HCT116 (cell line): Measurements from ENCODE around the gene HERPUD2. TPM values are rescaled to one million over a fixed set of nuclear protein-coding genes. Genes with fewer than 3 reads are reported as not detected.
"Not testable (repeated sequence)": the region's sequence is repeated elsewhere in the genome, so short reads cannot be mapped to it uniquely, and the experiment has no call there.

Experiments used
- ATAC-seq: fragments of 200-7000 bp; cut with Tn5 transposase; 2 replicates; pipeline ENCODE4 v1.9.1; 2020; ENCODE audit warnings: mild to moderate bottlenecking, moderate library complexity
- BruUV-seq: library from RNA; stranded (reverse); fragments of 400-500 nt; replicated peaks from 2 replicates; lab custom pipeline; 2021; lab: Mats Ljungman, UMichigan
- CTCF ChIA-PET: fragments of 300-600 bp; sonication (Branson Sonifier 250); formaldehyde crosslinking; loops from one replicate; lab custom pipeline; 2021; ENCODE audit warnings: antibody characterized with exemption; lab: Charles Lee
- POLR2A ChIA-PET: fragments of 300-600, 350-600 bp; sonication (Branson Sonifier 250); formaldehyde crosslinking; loops from one replicate; lab custom pipeline; 2021; ENCODE audit warnings: antibody characterized with exemption; lab: Charles Lee
- RAD21 ChIA-PET, 2 experiments: fragments of 300-600 bp; sonication (Branson Sonifier 250); formaldehyde crosslinking; loops; one replicate each; lab custom pipeline; 2023; ENCODE audit warnings: low total read pairs in 2 of 2; ENCODE audit not compliant: uncharacterized antibody in 2 of 2, unreplicated experiment in 2 of 2, low non-redundant PET in 1 of 2; lab: Charles Lee
- DNase-seq: peaks from one replicate; pipeline ENCODE4 v3.0.0-alpha.2; 2010; ENCODE audit warnings: low read depth, low spot score
- H2AFZ ChIP-seq: fragments of 200-600 bp; shearing (Covaris generic), sonication (generic); 2 replicates; pipeline ENCODE4 v1.6.1; 2017; ENCODE audit warnings: low read depth, mixed run types, mixed read lengths, antibody characterized with exemption, low read length; ENCODE audit not compliant: poor library complexity, severe bottlenecking
- H3K27ac ChIP-seq: 2 replicates; pipeline ENCODE4 v1.5.1; 2012; ENCODE audit warnings: low read depth, low read length
- H3K27me3 ChIP-seq: fragments of 200-600 bp; sonication (generic); 2 replicates; pipeline ENCODE4 v1.6.1; 2016; ENCODE audit warnings: mixed run types, low read length, mixed read lengths; ENCODE audit not compliant: insufficient read depth
- H3K36me3 ChIP-seq, 2 experiments: fragments of 200-500 bp in 1 of 2; fragments of 200-600 bp in 1 of 2; sonication (Bioruptor generic) in 1 of 2; sonication (generic) in 1 of 2; 2 replicates each; pipeline versions ENCODE4 v1.5.1 to v1.6.1; 2014 to 2016; ENCODE audit warnings: low read length in 2 of 2, inconsistent platforms in 1 of 2, mixed read lengths in 1 of 2, mixed run types in 1 of 2; ENCODE audit not compliant: insufficient read depth in 2 of 2, control insufficient read depth in 1 of 2
- H3K4me1 ChIP-seq, 2 experiments: fragments of 200-600 bp in 1 of 2; sonication (generic) in 1 of 2; 2 replicates each; pipeline versions ENCODE4 v1.5.1 to v1.6.1; 2012 to 2017; ENCODE audit warnings: low read length in 2 of 2, inconsistent platforms in 1 of 2, mild to moderate bottlenecking in 1 of 2, mixed read lengths in 1 of 2, mixed run types in 1 of 2, moderate library complexity in 1 of 2; ENCODE audit not compliant: insufficient read depth in 2 of 2, control insufficient read depth in 1 of 2
- H3K4me2 ChIP-seq: fragments of 200-600 bp; sonication (generic); 2 replicates; pipeline ENCODE4 v1.6.1; 2017; ENCODE audit warnings: mixed run types, low read length, mixed read lengths
- H3K4me3 ChIP-seq, 2 experiments: fragments of 200-600 bp in 1 of 2; sonication (generic) in 1 of 2; replicated peaks in 1 of 2; 2 replicates each; pipeline ENCODE4 v1.5.1; 2011 to 2016; ENCODE audit warnings: low read length in 2 of 2, control low read depth in 1 of 2, low read depth in 1 of 2, mild to moderate bottlenecking in 1 of 2, mixed read lengths in 1 of 2, mixed run types in 1 of 2
- H3K79me2 ChIP-seq: fragments of 200-600 bp; sonication (generic); 2 replicates; pipeline ENCODE4 v1.6.1; 2017; ENCODE audit warnings: mild to moderate bottlenecking, mixed run types, low read length, moderate library complexity, mixed read lengths; ENCODE audit not compliant: insufficient read depth
- H3K9ac ChIP-seq: fragments of 200-600 bp; sonication (generic); 2 replicates; pipeline ENCODE4 v1.6.1; 2016; ENCODE audit warnings: low read length, mixed read lengths
- H3K9me2 ChIP-seq: fragments of 200-600 bp; sonication (generic), shearing (Covaris generic); 2 replicates; pipeline ENCODE4 v1.6.1; 2017; ENCODE audit warnings: mixed run types, mild to moderate bottlenecking, moderate library complexity; ENCODE audit not compliant: insufficient read depth
- H3K9me3 ChIP-seq, 2 experiments: fragments of 200-500 bp in 1 of 2; fragments of 200-600 bp in 1 of 2; sonication (Bioruptor generic) in 1 of 2; sonication (generic) in 1 of 2; 2 replicates each; pipeline ENCODE4 v1.6.1; 2014 to 2017; ENCODE audit warnings: low read length in 2 of 2, mixed read lengths in 2 of 2, inconsistent platforms in 1 of 2, low read depth in 1 of 2, mild to moderate bottlenecking in 1 of 2, mixed run types in 1 of 2, moderate library complexity in 1 of 2; ENCODE audit not compliant: control insufficient read depth in 1 of 2, insufficient read depth in 1 of 2
- H4K20me1 ChIP-seq: fragments of 200-600 bp; sonication (generic), shearing (Covaris generic); 2 replicates; pipeline ENCODE4 v1.6.1; 2017; ENCODE audit warnings: mixed run types, mild to moderate bottlenecking, moderate library complexity; ENCODE audit not compliant: insufficient read depth
- ATF3 ChIP-seq: IDR thresholded peaks from 2 replicates; pipeline ENCODE4 v1.6.1; 2012
- CBX3 ChIP-seq: IDR thresholded peaks from 2 replicates; pipeline ENCODE4 v1.6.1; 2012; ENCODE audit warnings: low read depth
- CEBPB ChIP-seq: IDR thresholded peaks from 2 replicates; pipeline ENCODE4 v1.6.1; 2012; ENCODE audit warnings: low read depth
- JUND ChIP-seq: IDR thresholded peaks from 2 replicates; pipeline ENCODE4 v1.6.1; 2012
- MAX ChIP-seq: IDR thresholded peaks from 2 replicates; pipeline ENCODE4 v1.6.1; 2012
- POLR2A ChIP-seq: IDR thresholded peaks from 2 replicates; pipeline ENCODE4 v1.7.0; 2011; ENCODE audit warnings: borderline replicate concordance; ENCODE audit not compliant: insufficient read depth, insufficient read length; ENCODE audit errors: extremely low read depth
- RAD21 ChIP-seq: IDR thresholded peaks from 2 replicates; pipeline ENCODE4 v1.6.1; 2012; ENCODE audit warnings: low read depth, mild to moderate bottlenecking
- REST ChIP-seq: IDR thresholded peaks from 2 replicates; pipeline ENCODE4 v1.6.1; 2012; ENCODE audit warnings: low read depth
- TCF7L2 ChIP-seq: IDR thresholded peaks from 2 replicates; pipeline ENCODE4 v1.7.0; 2011; ENCODE audit warnings: borderline replicate concordance, inconsistent platforms; ENCODE audit not compliant: insufficient read depth, insufficient read length; ENCODE audit errors: extremely low read depth
- YY1 ChIP-seq: IDR thresholded peaks from 2 replicates; pipeline ENCODE4 v1.6.1; 2011; ENCODE audit warnings: low read length, low read depth, moderate library complexity, mild to moderate bottlenecking; ENCODE audit not compliant: insufficient replicate concordance; ENCODE audit errors: extremely low read depth
- ZFX ChIP-seq: fragments of 450-650 bp; IDR thresholded peaks from 2 replicates; pipeline ENCODE4 v1.6.1; 2017
- intact Hi-C: fragments of 100-400 bp; cut with micrococcal nuclease; formaldehyde crosslinking; loops from 2 replicates; pipeline ENCODE4 v1.10.0; 2022
- total RNA-seq: library from RNA; stranded (reverse); gene quantifications from one replicate; pipeline ENCODE4 v1.2.1, GENCODE V29; 2021; ENCODE audit not compliant: unreplicated experiment

Gene HERPUD2
- total RNA-seq, 1 experiment from 2014 or later = 20.5 TPM

GRCh38 chr7:35584990-35585389, 109.9 kb downstream of the HERPUD2 start:
- intact Hi-C loops = no loop called here
- Histone ChIP-seq H3K79me2 (no peaks in the 10 kb centered on the region), H3K27ac (no peak overlapping the region), H3K9me2 (no peaks in the 10 kb centered on the region), H4K20me1 (no peaks in the 10 kb centered on the region), H3K36me3 (no peaks in the 10 kb centered on the region), H3K9ac (no peak overlapping the region), H3K27me3 (no peaks in the 10 kb centered on the region), H3K9me3 (no peaks in the 10 kb centered on the region), H2AFZ (no peak overlapping the region), H3K4me3 (no peak overlapping the region)
- ChIA-PET RAD21 (no interaction called here), CTCF (no interaction called here)
- no TSS peak for BruUV-seq
- no peak for ATAC-seq
- no peak for DNase-seq
- TF ChIP-seq POLR2A = no peak
- TF ChIP-seq ATF3 = no peak
- no peak for TF ChIP-seq CEBPB
- TF ChIP-seq RAD21 = no peak
- TF ChIP-seq MAX = no peak
- TF ChIP-seq ZFX = no peak
- TF ChIP-seq REST = no peak
- TF ChIP-seq TCF7L2 = no peak
- no peak for TF ChIP-seq JUND
- no peak for TF ChIP-seq YY1
- TF ChIP-seq CBX3 = no peak
- TF ChIP-seq, all 23 proteins: peak for 0
- H3K4me1 ChIP-seq = no peaks in the 10 kb centered on the region
- no peak overlapping the region for H3K4me2 ChIP-seq
- POLR2A ChIA-PET = no interaction called here

DNA sequence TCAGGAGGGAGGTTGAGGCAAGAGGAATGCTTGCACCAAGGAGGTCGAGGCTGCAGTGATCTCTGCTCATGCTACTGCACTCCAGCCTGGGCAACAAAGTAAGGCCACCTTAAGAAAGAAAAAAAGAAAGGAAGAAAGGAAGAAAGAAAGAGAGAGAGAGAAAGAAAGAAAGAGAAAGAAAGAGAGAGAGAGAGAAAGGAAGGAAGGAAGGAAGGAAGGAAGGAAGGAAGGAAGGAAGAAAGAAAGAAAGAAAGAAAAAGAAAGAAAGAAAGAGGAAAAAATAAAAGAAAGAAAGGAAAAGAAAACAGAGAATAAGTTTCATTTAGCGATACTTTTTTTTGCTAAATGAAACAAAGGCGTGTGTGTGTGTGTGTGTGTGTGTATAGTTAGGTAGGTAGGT, 110.4 kb downstream of the HERPUD2 start:
- BruUV-seq, H3K36me3 ChIP-seq, H3K9me3 ChIP-seq, H3K4me2 ChIP-seq, H3K9me2 ChIP-seq, RAD21 ChIA-PET, H3K27me3 ChIP-seq, H2AFZ ChIP-seq, DNase-seq, ATAC-seq, H4K20me1 ChIP-seq, H3K4me3 ChIP-seq, POLR2A ChIA-PET, H3K79me2 ChIP-seq, H3K9ac ChIP-seq, H3K4me1 ChIP-seq, H3K27ac ChIP-seq, intact Hi-C loops: not testable (repeated sequence)
- CTCF ChIA-PET = interaction anchor here (1.7 kb wide), 1 partner anchor 9 kb away, joined by 10 read pairs; no protein-coding TSS in a partner anchor
